ENCODE data around the gene FHIT.

- TF ChIP-seq CTCF (IDR thresholded peaks at IDR 0.05) (no peak), EP300 (IDR thresholded peaks at IDR 0.05) (no peak), POLR2A (IDR thresholded peaks at IDR 0.05) (no peak)
Measured at GRCh38 chr3:60102154-60102553, 1149.1 kb downstream of the FHIT start.

Data from ovary (tissue), 3 donors.